ENCODE measurements around the gene BRAT1. TPM values are rescaled to one million over a fixed set of nuclear protein-coding genes. Genes with fewer than 3 reads are reported as not detected.

Gene BRAT1
- polyA plus RNA-seq, 1 experiment, result 6.2 TPM

- CTCF ChIA-PET, result no interaction called here
- H3K9me3 ChIP-seq (ENCODE audit: control insufficient read depth, insufficient read depth, low read length), result no peaks in the 10 kb centered on the region; the same call in 1 of the 2 replicates
- H3K27ac ChIP-seq (ENCODE audit: low read depth, low read length), result no peak overlapping the region
- TF ChIP-seq CTCF (IDR thresholded peaks at IDR 0.05; ENCODE audit: low read depth, low read length), result no peak
- POLR2A ChIA-PET, result interaction anchor here (0.6 kb wide), 1 partner anchor 15 kb away, joined by 6 read pairs; no protein-coding TSS in a partner anchor
- DNase-seq (ENCODE audit: low read depth, low spot score), result no peak
- no peaks in the 10 kb centered on the region for H3K27me3 ChIP-seq (ENCODE audit: control insufficient read depth, insufficient read depth, low read length)
- no peak overlapping the region for H3K4me3 ChIP-seq (ENCODE audit: low read depth, low read length)
Measured at GRCh38 chr7:2542011-2542915, 13.1 kb downstream of the BRAT1 start.

GRCh38 chr7:2541291-2542010 lies 13.9 kb downstream of the BRAT1 start:
- no peak overlapping the region for H3K4me3 ChIP-seq (ENCODE audit: low read depth, low read length)

GRCh38 chr7:2540641-2541051 lies 14.7 kb downstream of the BRAT1 start:
- CTCF ChIA-PET, result no interaction called here
- Histone ChIP-seq H3K9me3 (ENCODE audit: control insufficient read depth, insufficient read depth, low read length) (no peaks in the 10 kb centered on the region; the same call in 1 of the 2 replicates), H3K27ac (ENCODE audit: low read depth, low read length) (no peak overlapping the region), H3K27me3 (ENCODE audit: control insufficient read depth, insufficient read depth, low read length) (no peaks in the 10 kb centered on the region), H3K4me3 (ENCODE audit: low read depth, low read length) (no peak overlapping the region)
- DNase-seq (ENCODE audit: low read depth, low spot score), result no peak
- POLR2A ChIA-PET, result interaction anchor here (0.6 kb wide), 1 partner anchor 279 kb away, joined by 3 read pairs; no protein-coding TSS in a partner anchor
- TF ChIP-seq CTCF (IDR thresholded peaks at IDR 0.05; ENCODE audit: low read depth, low read length), result no peak

More at GRCh38 chr7:2541291-2542010, 13.9 kb downstream of the BRAT1 start:
- H3K27me3 ChIP-seq (ENCODE audit: control insufficient read depth, insufficient read depth, low read length), result no peaks in the 10 kb centered on the region
- POLR2A ChIA-PET, result interaction anchor here (0.6 kb wide), 1 partner anchor 279 kb away, joined by 3 read pairs; no protein-coding TSS in a partner anchor
- CTCF ChIA-PET, result no interaction called here
- H3K9me3 ChIP-seq (ENCODE audit: control insufficient read depth, insufficient read depth, low read length), result no peaks in the 10 kb centered on the region; the same call in 1 of the 2 replicates
- no peak overlapping the region for H3K27ac ChIP-seq (ENCODE audit: low read depth, low read length)
- DNase-seq (ENCODE audit: low read depth, low spot score), result no peak
- no peak for TF ChIP-seq CTCF (IDR thresholded peaks at IDR 0.05; ENCODE audit: low read depth, low read length)

GRCh38 chr7:2540133-2540532 lies 15.2 kb downstream of the BRAT1 start:
- CTCF ChIA-PET, result no interaction called here
- Histone ChIP-seq H3K27me3 (ENCODE audit: control insufficient read depth, insufficient read depth, low read length) (no peaks in the 10 kb centered on the region), H3K27ac (ENCODE audit: low read depth, low read length) (no peak overlapping the region), H3K4me3 (ENCODE audit: low read depth, low read length) (no peak overlapping the region), H3K9me3 (ENCODE audit: control insufficient read depth, insufficient read depth, low read length) (no peaks in the 10 kb centered on the region; the same call in 1 of the 2 replicates)
- no peak for TF ChIP-seq CTCF (IDR thresholded peaks at IDR 0.05; ENCODE audit: low read depth, low read length)
- DNase-seq (ENCODE audit: low read depth, low spot score), result no peak
- POLR2A ChIA-PET, result no interaction called here

Measured in AG04450 (cell line).